MM.1S (cell line): ENCODE results near the gene RAPSN.

Experiments used
- DNase-seq: peaks from one replicate; pipeline ENCODE4 v3.0.0-alpha.2; 2015
- H2AFZ ChIP-seq: fragments of 300-600 bp; sonication (generic); 2 replicates; pipeline ENCODE4 v1.6.0; 2016; ENCODE audit warnings: antibody characterized with exemption, low read length
- H3F3A ChIP-seq: fragments of 300-600 bp; sonication (generic); 2 replicates; pipeline ENCODE4 v1.6.1; 2016; ENCODE audit warnings: mild to moderate bottlenecking, antibody characterized with exemption, low read length, moderate library complexity, mixed read lengths; ENCODE audit not compliant: insufficient read depth
- H3K27ac ChIP-seq: fragments of 300-600 bp; sonication (generic); 2 replicates; pipeline ENCODE4 v1.5.1; 2016; ENCODE audit warnings: mild to moderate bottlenecking, low read length
- H3K27me3 ChIP-seq: fragments of 300-600 bp; sonication (generic); replicated peaks from 2 replicates; pipeline ENCODE4 v1.6.0; 2016; ENCODE audit warnings: low read length; ENCODE audit not compliant: insufficient read depth
- H3K36me3 ChIP-seq: fragments of 300-600 bp; sonication (generic); replicated peaks from 2 replicates; pipeline ENCODE4 v1.6.1; 2016; ENCODE audit warnings: mild to moderate bottlenecking, low read length, mixed read lengths; ENCODE audit not compliant: insufficient read depth
- H3K4me1 ChIP-seq: fragments of 300-600 bp; sonication (generic); 2 replicates; pipeline ENCODE4 v1.6.1; 2016; ENCODE audit warnings: low read length, mixed read lengths
- H3K4me2 ChIP-seq: fragments of 300-600 bp; sonication (generic); 2 replicates; pipeline ENCODE4 v1.6.0; 2016; ENCODE audit warnings: low read depth, low read length
- H3K4me3 ChIP-seq: fragments of 300-600 bp; sonication (generic); 2 replicates; pipeline ENCODE4 v1.5.1; 2016; ENCODE audit warnings: low read length, mixed read lengths
- H3K79me2 ChIP-seq: fragments of 300-600 bp; sonication (generic); 2 replicates; pipeline ENCODE4 v1.6.1; 2016; ENCODE audit warnings: mixed run types, low read length, mixed read lengths
- H3K9ac ChIP-seq: fragments of 300-600 bp; sonication (generic); 2 replicates; pipeline ENCODE4 v1.6.1; 2016; ENCODE audit warnings: low read length, mixed read lengths
- H3K9me2 ChIP-seq: fragments of 300-600 bp; sonication (generic); replicated peaks from 2 replicates; pipeline ENCODE4 v1.6.1; 2016; ENCODE audit warnings: mild to moderate bottlenecking, low read length, mixed read lengths; ENCODE audit not compliant: insufficient read depth
- H3K9me3 ChIP-seq: fragments of 300-600 bp; sonication (generic); replicated peaks from 2 replicates; pipeline ENCODE4 v1.6.1; 2016; ENCODE audit warnings: mild to moderate bottlenecking, low read length, mixed read lengths; ENCODE audit not compliant: insufficient read depth
- H4K20me1 ChIP-seq: fragments of 300-600 bp; sonication (generic); 2 replicates; pipeline ENCODE4 v1.6.1; 2016; ENCODE audit warnings: mild to moderate bottlenecking, low read length, moderate library complexity, mixed read lengths; ENCODE audit not compliant: insufficient read depth
- EZH2 ChIP-seq: fragments of 300-600 bp; sonication (generic); optimal IDR thresholded peaks from 2 replicates; pipeline ENCODE3; 2017; ENCODE audit warnings: low read depth, mild to moderate bottlenecking, antibody characterized with exemption, low read length, mixed read lengths
- EZH2phosphoT487 ChIP-seq: fragments of 300-600 bp; sonication (generic); IDR thresholded peaks from 2 replicates; pipeline ENCODE4 v1.6.1; 2018; ENCODE audit warnings: antibody characterized with exemption, low read length
- TF ChIP-seq, protein P1 (sequence below): fragments of 300-600 bp; sonication (generic); IDR thresholded peaks from 2 replicates; pipeline ENCODE4 v1.5.1; 2016; ENCODE audit warnings: antibody characterized with exemption, low read length, mixed read lengths

RAPSN gene

DNA sequence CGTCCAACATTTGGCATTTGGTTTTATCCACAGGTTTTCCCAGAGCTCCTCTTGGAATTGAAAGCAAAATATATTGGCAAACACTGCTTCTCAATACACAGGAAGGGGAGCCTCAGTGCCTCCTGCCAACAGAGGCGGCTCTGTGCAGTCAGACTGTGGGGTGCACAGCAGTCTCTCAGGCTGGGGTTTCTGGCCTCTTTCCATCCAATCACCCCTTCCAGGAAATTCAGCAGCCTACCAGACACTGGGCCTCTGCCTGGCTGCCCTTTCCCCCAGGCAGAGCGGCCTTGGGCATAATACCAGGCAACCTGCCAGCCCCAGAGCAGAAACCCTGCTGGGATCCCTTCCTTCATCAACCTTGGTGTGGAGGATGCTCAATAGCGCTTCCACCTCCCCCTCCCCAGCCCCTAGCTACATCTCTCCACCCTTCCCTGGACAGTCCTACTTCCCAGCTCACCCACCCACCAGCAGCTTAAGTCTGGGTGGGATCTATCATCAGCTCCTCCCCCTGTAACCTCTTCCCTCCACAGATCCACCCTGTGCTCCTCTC, 17.8 kb upstream of the RAPSN start:
- Histone ChIP-seq H3K27ac (no peak overlapping the region), H3K9me2 (no peaks in the 10 kb centered on the region), H3K9ac (no peak overlapping the region), H3K4me1 (no peaks in the 10 kb centered on the region), H3K4me3 (no peak overlapping the region), H3K27me3 (no peaks in the 10 kb centered on the region), H3K79me2 (peaks cover 30% of the 10 kb centered on the region; the same call in 1 of the 2 replicates), H3K9me3 (no peaks in the 10 kb centered on the region), H3K36me3 (no peaks in the 10 kb centered on the region; the same call in 1 of the 2 replicates), H2AFZ (no peak overlapping the region), H3F3A (no peaks in the 10 kb centered on the region), H4K20me1 (no peaks in the 10 kb centered on the region), H3K4me2 (no peak overlapping the region)
- no peak for DNase-seq
- no peak for TF ChIP-seq EZH2phosphoT487
- TF ChIP-seq, protein P1, sequence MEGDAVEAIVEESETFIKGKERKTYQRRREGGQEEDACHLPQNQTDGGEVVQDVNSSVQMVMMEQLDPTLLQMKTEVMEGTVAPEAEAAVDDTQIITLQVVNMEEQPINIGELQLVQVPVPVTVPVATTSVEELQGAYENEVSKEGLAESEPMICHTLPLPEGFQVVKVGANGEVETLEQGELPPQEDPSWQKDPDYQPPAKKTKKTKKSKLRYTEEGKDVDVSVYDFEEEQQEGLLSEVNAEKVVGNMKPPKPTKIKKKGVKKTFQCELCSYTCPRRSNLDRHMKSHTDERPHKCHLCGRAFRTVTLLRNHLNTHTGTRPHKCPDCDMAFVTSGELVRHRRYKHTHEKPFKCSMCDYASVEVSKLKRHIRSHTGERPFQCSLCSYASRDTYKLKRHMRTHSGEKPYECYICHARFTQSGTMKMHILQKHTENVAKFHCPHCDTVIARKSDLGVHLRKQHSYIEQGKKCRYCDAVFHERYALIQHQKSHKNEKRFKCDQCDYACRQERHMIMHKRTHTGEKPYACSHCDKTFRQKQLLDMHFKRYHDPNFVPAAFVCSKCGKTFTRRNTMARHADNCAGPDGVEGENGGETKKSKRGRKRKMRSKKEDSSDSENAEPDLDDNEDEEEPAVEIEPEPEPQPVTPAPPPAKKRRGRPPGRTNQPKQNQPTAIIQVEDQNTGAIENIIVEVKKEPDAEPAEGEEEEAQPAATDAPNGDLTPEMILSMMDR = no peak
- TF ChIP-seq EZH2 = no peak

GRCh38 chr11:47466201-47466600, 17.3 kb upstream of the RAPSN start:
- DNase-seq = no peak
- no peaks in the 10 kb centered on the region for H3K27me3 ChIP-seq
- TF ChIP-seq EZH2phosphoT487 = no peak
- TF ChIP-seq, protein P1 = no peak
- no peak for TF ChIP-seq EZH2
- H2AFZ ChIP-seq = no peak overlapping the region
- H3K4me1 ChIP-seq = no peaks in the 10 kb centered on the region
- H3K9ac ChIP-seq = no peak overlapping the region
- H3K9me3 ChIP-seq = no peaks in the 10 kb centered on the region
- H3F3A ChIP-seq = no peaks in the 10 kb centered on the region
- no peaks in the 10 kb centered on the region; the same call in 1 of the 2 replicates for H3K36me3 ChIP-seq
- H3K4me2 ChIP-seq = no peak overlapping the region
- H3K4me3 ChIP-seq = no peak overlapping the region
- H3K27ac ChIP-seq = no peak overlapping the region
- no peaks in the 10 kb centered on the region for H3K9me2 ChIP-seq
- H4K20me1 ChIP-seq = no peaks in the 10 kb centered on the region
- H3K79me2 ChIP-seq = peaks cover 30% of the 10 kb centered on the region; the same call in 1 of the 2 replicates

DNA sequence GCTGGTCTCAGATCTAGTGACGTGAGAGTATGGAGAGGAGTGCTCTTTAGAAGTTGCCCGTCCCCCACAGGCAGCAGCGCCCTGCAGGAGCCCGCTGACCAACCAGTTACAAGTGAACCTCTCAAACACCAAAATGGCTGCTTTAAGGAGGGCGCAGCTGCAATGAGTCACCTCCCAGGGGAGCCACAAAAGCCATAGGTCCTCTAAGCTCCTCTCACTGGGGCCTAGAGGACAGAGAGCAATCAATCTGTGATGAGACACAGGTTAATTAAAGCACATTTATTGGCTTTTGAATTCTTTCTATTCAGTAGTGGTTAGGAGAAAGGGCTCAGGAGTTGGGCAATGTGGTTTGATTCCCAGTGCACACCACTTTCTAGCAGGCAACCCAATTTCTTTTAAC, 15.5 kb upstream of the RAPSN start:
- Histone ChIP-seq H4K20me1 (no peaks in the 10 kb centered on the region), H3K79me2 (peaks cover 20% of the 10 kb centered on the region; the same call in 1 of the 2 replicates), H3K9me3 (no peaks in the 10 kb centered on the region), H3K4me3 (no peak overlapping the region), H3K27ac (no peak overlapping the region), H3K27me3 (no peaks in the 10 kb centered on the region), H3K4me1 (no peaks in the 10 kb centered on the region), H3F3A (no peaks in the 10 kb centered on the region), H3K4me2 (no peak overlapping the region), H3K9me2 (no peaks in the 10 kb centered on the region), H3K9ac (no peak overlapping the region), H2AFZ (no peak overlapping the region), H3K36me3 (no peaks in the 10 kb centered on the region)
- DNase-seq = no peak
- TF ChIP-seq EZH2phosphoT487 = no peak
- TF ChIP-seq EZH2 = no peak
- TF ChIP-seq, protein P1 = no peak
